Adipocyte (in vitro differentiated cells): ENCODE results near the gene BCO2.
"Not testable (repeated sequence)": the region's sequence is repeated elsewhere in the genome, so short reads cannot be mapped to it uniquely, and the experiment has no call there.

ENCODE experiments used
- DNase-seq: peaks from one replicate; pipeline ENCODE4 v3.0.0-alpha.2; 2015; ENCODE audit warnings: low read depth
- H3K27me3 ChIP-seq: replicated peaks from 2 replicates; pipeline ENCODE4 v1.7.0; 2013; ENCODE audit warnings: mild to moderate bottlenecking, low read length, moderate library complexity; ENCODE audit not compliant: control insufficient read depth, insufficient read depth
- H3K36me3 ChIP-seq: 2 replicates; pipeline ENCODE4 v1.7.0; 2013; ENCODE audit warnings: low read length, mild to moderate bottlenecking, moderate library complexity; ENCODE audit not compliant: control insufficient read depth, insufficient read depth, severe bottlenecking
- H3K4me1 ChIP-seq: 2 replicates; pipeline ENCODE4 v1.7.0; 2013; ENCODE audit warnings: mild to moderate bottlenecking, low read length, moderate library complexity; ENCODE audit not compliant: control insufficient read depth, insufficient read depth
- H3K4me3 ChIP-seq: 2 replicates; pipeline ENCODE4 v1.7.0; 2013; ENCODE audit warnings: mild to moderate bottlenecking, low read length, moderate library complexity
- H3K9ac ChIP-seq: 2 replicates; pipeline ENCODE4 v1.7.0; 2013; ENCODE audit warnings: mild to moderate bottlenecking, low read length, moderate library complexity
- H3K9me3 ChIP-seq: 2 replicates; pipeline ENCODE4 v1.7.0; 2013; ENCODE audit warnings: mild to moderate bottlenecking, low read length, moderate library complexity; ENCODE audit not compliant: control insufficient read depth

BCO2 gene

GRCh38 chr11:112159098-112160065 is 15.9 kb upstream of the BCO2 start:
- no peak overlapping the region for H3K9ac ChIP-seq
- no peaks in the 10 kb centered on the region for H3K36me3 ChIP-seq
- no peak for DNase-seq
- H3K4me1 ChIP-seq = peaks cover 22% of the 10 kb centered on the region
- H3K9me3 ChIP-seq = no peaks in the 10 kb centered on the region
- H3K27me3 ChIP-seq = no peaks in the 10 kb centered on the region
- no peak overlapping the region for H3K4me3 ChIP-seq

- no peaks in the 10 kb centered on the region for H3K9me3 ChIP-seq
- DNase-seq = no peak
- no peaks in the 10 kb centered on the region for H3K36me3 ChIP-seq
Observed at GRCh38 chr11:112160091-112160848, 15.0 kb upstream of the BCO2 start.

GRCh38 chr11:112161012-112161411 is 14.3 kb upstream of the BCO2 start:
- Histone ChIP-seq H3K9me3 (no peaks in the 10 kb centered on the region), H3K36me3 (no peaks in the 10 kb centered on the region)
- DNase-seq = peak; percentile 7

More at GRCh38 chr11:112160091-112160848, 15.0 kb upstream of the BCO2 start:
- Histone ChIP-seq H3K27me3 (no peaks in the 10 kb centered on the region), H3K4me3 (no peak overlapping the region), H3K9ac (no peak overlapping the region), H3K4me1 (peaks cover 22% of the 10 kb centered on the region)

GRCh38 chr11:112162200-112162599 is 13.1 kb upstream of the BCO2 start:
- not testable (repeated sequence) for H3K9ac ChIP-seq, H3K36me3 ChIP-seq, DNase-seq, H3K4me3 ChIP-seq, H3K27me3 ChIP-seq, H3K9me3 ChIP-seq
- H3K4me1 ChIP-seq = peaks cover 20% of the 10 kb centered on the region

More at GRCh38 chr11:112161012-112161411, 14.3 kb upstream of the BCO2 start:
- Histone ChIP-seq H3K27me3 (no peaks in the 10 kb centered on the region), H3K4me1 (peaks cover 22% of the 10 kb centered on the region), H3K9ac (no peak overlapping the region), H3K4me3 (no peak overlapping the region)

GRCh38 chr11:112162761-112163546 is 12.4 kb upstream of the BCO2 start:
- Histone ChIP-seq H3K4me1 (peaks cover 17% of the 10 kb centered on the region), H3K9me3 (no peaks in the 10 kb centered on the region), H3K4me3 (peak overlapping the region; percentile 23), H3K27me3 (no peaks in the 10 kb centered on the region), H3K9ac (no peak overlapping the region), H3K36me3 (no peaks in the 10 kb centered on the region)
- DNase-seq = peak; percentile 54

GRCh38 chr11:112163875-112164685 is 11.2 kb upstream of the BCO2 start, which contains the start of gene IL18:
TSS of gene IL18 (minus strand) at chr11:112164094. CDS start at chr11:112155053, 9,041 bp downstream.
- Histone ChIP-seq H3K9ac (no peak within 1 kb of the TSS), H3K36me3 (no peaks in the 10 kb centered on the region), H3K4me3 (peak within 1 kb of the TSS; percentile 23), H3K27me3 (no peaks in the 10 kb centered on the region), H3K4me1 (peaks cover 17% of the 10 kb centered on the region), H3K9me3 (no peaks in the 10 kb centered on the region)
- no peak for DNase-seq

GRCh38 chr11:112165049-112165448 is 10.3 kb upstream of the BCO2 start:
- Histone ChIP-seq H3K4me3 (no peak overlapping the region), H3K9ac (no peak overlapping the region), H3K27me3 (no peaks in the 10 kb centered on the region), H3K4me1 (peaks cover 17% of the 10 kb centered on the region), H3K9me3 (no peaks in the 10 kb centered on the region), H3K36me3 (no peaks in the 10 kb centered on the region)
- DNase-seq = no peak

- H3K36me3 ChIP-seq = no peaks in the 10 kb centered on the region
- peak; percentile 4 for DNase-seq
- no peaks in the 10 kb centered on the region for H3K27me3 ChIP-seq
- no peak overlapping the region for H3K4me3 ChIP-seq
- peak overlapping the region; percentile 49 for H3K9ac ChIP-seq
- H3K4me1 ChIP-seq = peaks cover 8% of the 10 kb centered on the region
- H3K9me3 ChIP-seq = no peaks in the 10 kb centered on the region
Observed at GRCh38 chr11:112166562-112166961, 8.8 kb upstream of the BCO2 start.

- Histone ChIP-seq H3K4me3 (no peak within 1 kb of the TSS), H3K9me3 (no peaks in the 10 kb centered on the region), H3K4me1 (peaks cover 8% of the 10 kb centered on the region), H3K27me3 (no peaks in the 10 kb centered on the region), H3K9ac (peak within 1 kb of the TSS; percentile 49), H3K36me3 (no peaks in the 10 kb centered on the region)
- no peak for DNase-seq
Observed at GRCh38 chr11:112167145-112167544, 8.2 kb upstream of the BCO2 start, which contains the start of gene TEX12. TSS of gene TEX12 (plus strand) at chr11:112167372. CDS start at chr11:112169269, 1,897 bp downstream.

- Histone ChIP-seq H3K27me3 (no peaks in the 10 kb centered on the region), H3K4me1 (peaks cover 16% of the 10 kb centered on the region), H3K4me3 (no peak overlapping the region), H3K36me3 (no peaks in the 10 kb centered on the region), H3K9ac (no peak overlapping the region), H3K9me3 (no peaks in the 10 kb centered on the region)
- DNase-seq = no peak
Observed at GRCh38 chr11:112172362-112172994, 2.8 kb upstream of the BCO2 start.
